ENCODE results near the gene CH25H. TPM values are rescaled to one million over a fixed set of nuclear protein-coding genes. Genes with fewer than 3 reads are reported as not detected.

Gene CH25H
- total RNA-seq, 2 donors from 2014 or later = 1.1 to 1.6 TPM

DNA sequence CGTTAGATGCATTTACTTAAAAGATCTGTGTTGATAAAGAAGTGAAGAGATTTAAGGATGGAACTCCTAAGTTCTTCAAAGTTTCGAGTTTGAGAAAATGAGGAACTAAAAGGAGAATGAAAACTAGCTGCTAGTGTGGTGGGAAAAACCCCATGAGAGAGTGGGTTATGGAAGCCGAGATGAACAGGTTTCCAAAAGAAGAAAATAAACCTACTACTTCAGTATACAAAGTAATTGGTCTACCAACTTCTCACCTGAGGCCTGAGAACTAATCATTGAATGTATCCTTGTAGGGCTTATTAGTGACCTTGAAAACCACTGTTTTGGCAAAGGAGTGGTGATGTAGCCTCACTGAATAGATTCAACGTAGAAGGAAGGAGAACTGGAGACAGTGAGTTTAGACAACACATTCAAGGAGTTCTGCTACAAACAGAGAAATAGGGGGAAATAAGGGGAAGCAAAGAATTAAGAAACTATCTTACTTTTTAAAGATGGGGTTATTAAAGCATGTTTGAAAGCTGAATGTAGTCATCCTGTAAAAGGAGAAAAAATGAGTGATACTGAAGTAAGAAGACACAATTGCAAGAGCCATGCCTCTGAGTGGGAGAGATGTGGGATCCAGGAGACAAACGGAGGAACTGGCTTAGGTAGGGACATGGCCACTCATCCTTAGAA lies 50.8 kb downstream of the CH25H start:
- no peak overlapping the region for H3K4me3 ChIP-seq
- H3K4me1 ChIP-seq (replicated peaks) = no peaks in the 10 kb centered on the region
- no peaks in the 10 kb centered on the region for H3K27me3 ChIP-seq (replicated peaks; ENCODE audit: insufficient read depth)
- intact Hi-C loops (cut with DNase I) = no loop called here
- TF ChIP-seq, protein P1, sequence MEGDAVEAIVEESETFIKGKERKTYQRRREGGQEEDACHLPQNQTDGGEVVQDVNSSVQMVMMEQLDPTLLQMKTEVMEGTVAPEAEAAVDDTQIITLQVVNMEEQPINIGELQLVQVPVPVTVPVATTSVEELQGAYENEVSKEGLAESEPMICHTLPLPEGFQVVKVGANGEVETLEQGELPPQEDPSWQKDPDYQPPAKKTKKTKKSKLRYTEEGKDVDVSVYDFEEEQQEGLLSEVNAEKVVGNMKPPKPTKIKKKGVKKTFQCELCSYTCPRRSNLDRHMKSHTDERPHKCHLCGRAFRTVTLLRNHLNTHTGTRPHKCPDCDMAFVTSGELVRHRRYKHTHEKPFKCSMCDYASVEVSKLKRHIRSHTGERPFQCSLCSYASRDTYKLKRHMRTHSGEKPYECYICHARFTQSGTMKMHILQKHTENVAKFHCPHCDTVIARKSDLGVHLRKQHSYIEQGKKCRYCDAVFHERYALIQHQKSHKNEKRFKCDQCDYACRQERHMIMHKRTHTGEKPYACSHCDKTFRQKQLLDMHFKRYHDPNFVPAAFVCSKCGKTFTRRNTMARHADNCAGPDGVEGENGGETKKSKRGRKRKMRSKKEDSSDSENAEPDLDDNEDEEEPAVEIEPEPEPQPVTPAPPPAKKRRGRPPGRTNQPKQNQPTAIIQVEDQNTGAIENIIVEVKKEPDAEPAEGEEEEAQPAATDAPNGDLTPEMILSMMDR (IDR thresholded peaks at IDR 0.05) = no peak
- TF ChIP-seq POLR2AphosphoS5 (IDR thresholded peaks at IDR 0.05) (no peak), POLR2A (IDR thresholded peaks at IDR 0.05) (no peak)
- DNase-seq (ENCODE audit: low spot score) = no peak
- no peaks in the 10 kb centered on the region for H3K9me3 ChIP-seq
- 87% methylated on average over 5 of the region's 5 CpGs for WGBS
- H3K36me3 ChIP-seq = no peaks in the 10 kb centered on the region
- no peak overlapping the region for H3K27ac ChIP-seq

Other genes with a start within 250 kb of the CH25H start
- 10 to 100 TPM; 13.7 to 17.7 TPM for gene FAS, start 216.5 kb downstream of the CH25H start, total RNA-seq
- 10 to 100 TPM; 25.6 to 37.2 TPM for gene LIPA, start 44.5 kb upstream of the CH25H start, total RNA-seq
- gene IFIT2, start 94.7 kb upstream of the CH25H start, total RNA-seq = 1 to 10 TPM; 4.1 TPM
- gene IFIT3, start 120.7 kb upstream of the CH25H start, total RNA-seq = 1 to 10 TPM; 6.4 to 9.5 TPM
- not detected for gene IFIT1B, start 170.7 kb upstream of the CH25H start, total RNA-seq
- 10 to 100 TPM in 1 of 2 donors, 1 to 10 TPM in 1; 7.6 to 17.4 TPM for gene IFIT1, start 185.3 kb upstream of the CH25H start, total RNA-seq
- gene IFIT5, start 207.3 kb upstream of the CH25H start, total RNA-seq = 10 to 100 TPM; 11.5 TPM

Data from prostate gland (tissue), 2 donors.